ENCODE measurements around the gene KIAA2012.
"Not testable (repeated sequence)": the region's sequence is repeated elsewhere in the genome, so short reads cannot be mapped to it uniquely, and the experiment has no call there.

The KIAA2012 gene

GRCh38 chr2:202133200-202133908 lies 60.3 kb downstream of the KIAA2012 start:
- H3K27me3 ChIP-seq (ENCODE audit: insufficient read depth, poor library complexity, severe bottlenecking) = no peaks in the 10 kb centered on the region
- no peak for DNase-seq (ENCODE audit: low read depth in 1 of 2, low spot score in 1 of 2)
- no peak overlapping the region for H3K4me3 ChIP-seq (replicated peaks; ENCODE audit: insufficient read depth, low read length)
- no peak for TF ChIP-seq GABPA (IDR thresholded peaks at IDR 0.05; ENCODE audit: low read depth)
- TF ChIP-seq POLR2AphosphoS5 (IDR thresholded peaks at IDR 0.05; ENCODE audit: low read depth) = no peak
- H3K27ac ChIP-seq (replicated peaks) = no peak overlapping the region

- no peak overlapping the region for H3K27ac ChIP-seq (replicated peaks)
- TF ChIP-seq CTCF (IDR thresholded peaks at IDR 0.05; ENCODE audit: insufficient read depth, low read length) (no peak), GABPA (IDR thresholded peaks at IDR 0.05; ENCODE audit: low read depth) (no peak)
- no peak overlapping the region for H3K4me3 ChIP-seq (replicated peaks; ENCODE audit: insufficient read depth, low read length)
- no peaks in the 10 kb centered on the region for H3K27me3 ChIP-seq (ENCODE audit: insufficient read depth, poor library complexity, severe bottlenecking)
- no peak for DNase-seq (ENCODE audit: low read depth in 1 of 2, low spot score in 1 of 2)
Measured at GRCh38 chr2:202133909-202134265, 60.8 kb downstream of the KIAA2012 start.

GRCh38 chr2:202135091-202135874 lies 62.2 kb downstream of the KIAA2012 start:
- H3K4me3 ChIP-seq (replicated peaks; ENCODE audit: insufficient read depth, low read length) = no peak overlapping the region
- no peak for DNase-seq (ENCODE audit: low read depth in 1 of 2, low spot score in 1 of 2)

GRCh38 chr2:202136039-202136438 lies 63.0 kb downstream of the KIAA2012 start:
- not testable (repeated sequence) for DNase-seq (ENCODE audit: low read depth in 1 of 2, low spot score in 1 of 2); H3K4me3 ChIP-seq (replicated peaks; ENCODE audit: insufficient read depth, low read length); H3K27me3 ChIP-seq (ENCODE audit: insufficient read depth, poor library complexity, severe bottlenecking); H3K27ac ChIP-seq (replicated peaks)

More at GRCh38 chr2:202135091-202135874, 62.2 kb downstream of the KIAA2012 start:
- TF ChIP-seq GABPA (IDR thresholded peaks at IDR 0.05; ENCODE audit: low read depth) (no peak), POLR2AphosphoS5 (IDR thresholded peaks at IDR 0.05; ENCODE audit: low read depth) (no peak), SPI1 (IDR thresholded peaks at IDR 0.05; ENCODE audit: borderline replicate concordance, low read depth) (no peak), REST (IDR thresholded peaks at IDR 0.05; ENCODE audit: insufficient replicate concordance, low read depth) (no peak), CTCF (IDR thresholded peaks at IDR 0.05; ENCODE audit: insufficient read depth, low read length) (no peak)
- Histone ChIP-seq H3K27ac (replicated peaks) (no peak overlapping the region), H3K27me3 (ENCODE audit: insufficient read depth, poor library complexity, severe bottlenecking) (no peaks in the 10 kb centered on the region)

GRCh38 chr2:202136526-202136925 lies 63.5 kb downstream of the KIAA2012 start:
- H3K27me3 ChIP-seq (ENCODE audit: insufficient read depth, poor library complexity, severe bottlenecking) = no peaks in the 10 kb centered on the region
- TF ChIP-seq CTCF (IDR thresholded peaks at IDR 0.05; ENCODE audit: insufficient read depth, low read length) (no peak), REST (IDR thresholded peaks at IDR 0.05; ENCODE audit: insufficient replicate concordance, low read depth) (no peak), SPI1 (IDR thresholded peaks at IDR 0.05; ENCODE audit: borderline replicate concordance, low read depth) (no peak), POLR2AphosphoS5 (IDR thresholded peaks at IDR 0.05; ENCODE audit: low read depth) (no peak), GABPA (IDR thresholded peaks at IDR 0.05; ENCODE audit: low read depth) (no peak)
- DNase-seq (ENCODE audit: low read depth in 1 of 2, low spot score in 1 of 2) = no peak
- no peak overlapping the region for H3K4me3 ChIP-seq (replicated peaks; ENCODE audit: insufficient read depth, low read length)
- no peak overlapping the region for H3K27ac ChIP-seq (replicated peaks)

Data from HL-60 (cell line).